Karpas-422 (cell line): ENCODE data around the gene TEX44. TPM values are rescaled to one million over a fixed set of nuclear protein-coding genes. Genes with fewer than 3 reads are reported as not detected.
"Not testable (repeated sequence)": the region's sequence is repeated elsewhere in the genome, so short reads cannot be mapped to it uniquely, and the experiment has no call there.

Experiments
- DNase-seq: peaks from one replicate; pipeline ENCODE4 v3.0.0-alpha.2; 2015
- H2AFZ ChIP-seq: fragments of 200-600 bp; sonication (generic); 2 replicates; pipeline ENCODE4 v1.6.1; 2014; ENCODE audit warnings: antibody characterized with exemption, low read length, mixed read lengths
- H3K27ac ChIP-seq: fragments of 200-600 bp; sonication (generic); 2 replicates; pipeline ENCODE4 v1.5.1; 2014; ENCODE audit warnings: mild to moderate bottlenecking, low read length, moderate library complexity
- H3K27me3 ChIP-seq: fragments of 200-600 bp; sonication (generic); 2 replicates; pipeline ENCODE4 v1.6.1; 2014; ENCODE audit warnings: low read length, mixed read lengths
- H3K36me3 ChIP-seq: fragments of 200-600 bp; sonication (generic); 2 replicates; pipeline ENCODE4 v1.6.1; 2014; ENCODE audit warnings: low read length, mixed read lengths; ENCODE audit not compliant: insufficient read depth
- H3K4me1 ChIP-seq: fragments of 200-600 bp; sonication (generic); 2 replicates; pipeline ENCODE4 v1.6.1; 2014; ENCODE audit warnings: mild to moderate bottlenecking, low read length, mixed read lengths
- H3K4me2 ChIP-seq: fragments of 200-600 bp; sonication (generic); 2 replicates; pipeline ENCODE4 v1.6.1; 2014; ENCODE audit warnings: low read length, low read depth, mild to moderate bottlenecking; ENCODE audit not compliant: poor library complexity, severe bottlenecking
- H3K4me3 ChIP-seq: fragments of 200-600 bp; sonication (generic); 2 replicates; pipeline ENCODE4 v1.5.1; 2014; ENCODE audit warnings: mild to moderate bottlenecking, antibody characterized with exemption, low read length, mixed read lengths
- H3K79me2 ChIP-seq: fragments of 200-600 bp; sonication (generic); 2 replicates; pipeline ENCODE4 v1.6.1; 2014; ENCODE audit warnings: mild to moderate bottlenecking, low read length, mixed read lengths
- H3K9ac ChIP-seq: fragments of 200-600 bp; sonication (generic); 2 replicates; pipeline ENCODE4 v1.6.0; 2014; ENCODE audit warnings: low read length
- H3K9me2 ChIP-seq: fragments of 200-600 bp; sonication (generic), shearing (Covaris generic); replicated peaks from 2 replicates; pipeline ENCODE4 v1.6.0; 2014; ENCODE audit warnings: mild to moderate bottlenecking, low read length, moderate library complexity; ENCODE audit not compliant: insufficient read depth
- H3K9me3 ChIP-seq: fragments of 300-700, 200-600 bp; sonication (generic); 2 replicates; pipeline ENCODE4 v1.6.1; 2014; ENCODE audit warnings: low read length, mixed read lengths
- H4K20me1 ChIP-seq: fragments of 200-600 bp; sonication (generic); 2 replicates; pipeline ENCODE4 v1.6.1; 2014; ENCODE audit warnings: mild to moderate bottlenecking, antibody characterized with exemption, low read length, low read depth; ENCODE audit not compliant: insufficient read depth
- total RNA-seq: library from RNA; depleted of rRNA; stranded (reverse); fragments of >200 nt; shearing (Covaris generic); gene quantifications from 2 replicates; pipeline ENCODE4 v1.2.3, GENCODE V29; 2014; ENCODE audit warnings: low replicate concordance

Gene TEX44
- total RNA-seq, 1 experiment from 2014 or later: not detected

DNA sequence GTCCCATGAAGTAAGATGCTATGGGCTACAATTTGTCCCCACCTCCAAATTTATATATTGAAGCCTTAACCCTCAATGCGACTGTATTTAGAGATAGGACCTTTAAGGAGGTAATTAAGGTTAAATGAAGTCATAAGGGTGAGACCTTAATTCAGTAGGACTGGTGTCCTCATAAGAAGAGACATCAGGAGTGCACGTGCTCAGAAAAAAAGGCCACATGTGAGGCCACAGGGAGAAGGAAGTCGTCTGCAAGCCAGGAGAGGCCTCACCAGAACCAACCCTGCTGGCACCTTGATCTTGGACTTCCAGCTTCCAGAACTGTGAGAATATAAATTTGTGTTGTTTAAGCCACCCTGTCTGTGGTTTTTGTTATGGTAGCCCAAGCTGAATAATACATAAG, 25.5 kb upstream of the TEX44 start:
- Histone ChIP-seq H2AFZ (no peak overlapping the region), H4K20me1 (no peaks in the 10 kb centered on the region), H3K36me3 (no peaks in the 10 kb centered on the region), H3K9me2 (no peaks in the 10 kb centered on the region), H3K9me3 (no peaks in the 10 kb centered on the region), H3K27me3 (no peaks in the 10 kb centered on the region), H3K9ac (no peak overlapping the region), H3K4me2 (no peak overlapping the region), H3K4me3 (no peak overlapping the region), H3K27ac (no peak overlapping the region), H3K79me2 (no peaks in the 10 kb centered on the region), H3K4me1 (peaks cover 12% of the 10 kb centered on the region)
- no peak for DNase-seq

DNA sequence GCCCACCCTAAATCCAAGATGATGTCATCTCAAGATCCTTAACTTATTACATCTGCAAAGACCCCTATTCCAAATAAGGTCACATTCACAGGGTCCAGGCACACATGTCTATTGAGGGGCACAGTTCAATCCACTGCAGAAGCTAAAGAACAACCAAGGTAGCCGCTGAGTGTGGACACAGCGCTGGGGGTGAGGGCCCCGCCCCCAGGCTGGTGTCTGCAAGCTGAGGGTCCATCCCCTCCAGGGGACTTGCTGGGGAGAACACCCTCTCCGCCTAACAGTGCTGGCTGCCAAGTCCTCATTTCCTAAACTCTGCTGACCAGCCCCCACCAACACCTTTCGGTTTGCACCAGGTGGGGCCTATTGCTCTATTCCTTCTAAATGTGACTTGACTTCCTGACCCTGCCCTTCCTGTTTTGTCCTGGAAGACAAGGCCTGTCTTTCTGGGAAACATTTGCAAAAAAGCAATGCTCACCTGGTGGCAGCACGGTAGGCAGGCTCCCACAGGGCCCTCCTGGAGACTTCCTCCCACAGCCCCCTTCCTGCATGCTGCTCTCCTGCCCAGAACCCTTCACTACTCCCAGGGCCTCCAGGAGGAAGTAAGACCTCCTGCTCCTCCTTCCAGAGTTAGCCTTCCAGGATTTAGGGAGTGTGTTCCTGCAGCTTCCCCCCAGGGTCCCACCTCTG, 24.4 kb upstream of the TEX44 start:
- Histone ChIP-seq H3K4me3 (no peak overlapping the region), H3K9me3 (no peaks in the 10 kb centered on the region), H3K4me2 (no peak overlapping the region), H3K9ac (no peak overlapping the region; the same call in 1 of the 2 replicates), H3K4me1 (peaks cover 15% of the 10 kb centered on the region), H4K20me1 (no peaks in the 10 kb centered on the region), H3K27ac (no peak overlapping the region), H2AFZ (no peak overlapping the region), H3K79me2 (no peaks in the 10 kb centered on the region), H3K36me3 (no peaks in the 10 kb centered on the region), H3K9me2 (no peaks in the 10 kb centered on the region), H3K27me3 (no peaks in the 10 kb centered on the region)
- DNase-seq: no peak

DNA sequence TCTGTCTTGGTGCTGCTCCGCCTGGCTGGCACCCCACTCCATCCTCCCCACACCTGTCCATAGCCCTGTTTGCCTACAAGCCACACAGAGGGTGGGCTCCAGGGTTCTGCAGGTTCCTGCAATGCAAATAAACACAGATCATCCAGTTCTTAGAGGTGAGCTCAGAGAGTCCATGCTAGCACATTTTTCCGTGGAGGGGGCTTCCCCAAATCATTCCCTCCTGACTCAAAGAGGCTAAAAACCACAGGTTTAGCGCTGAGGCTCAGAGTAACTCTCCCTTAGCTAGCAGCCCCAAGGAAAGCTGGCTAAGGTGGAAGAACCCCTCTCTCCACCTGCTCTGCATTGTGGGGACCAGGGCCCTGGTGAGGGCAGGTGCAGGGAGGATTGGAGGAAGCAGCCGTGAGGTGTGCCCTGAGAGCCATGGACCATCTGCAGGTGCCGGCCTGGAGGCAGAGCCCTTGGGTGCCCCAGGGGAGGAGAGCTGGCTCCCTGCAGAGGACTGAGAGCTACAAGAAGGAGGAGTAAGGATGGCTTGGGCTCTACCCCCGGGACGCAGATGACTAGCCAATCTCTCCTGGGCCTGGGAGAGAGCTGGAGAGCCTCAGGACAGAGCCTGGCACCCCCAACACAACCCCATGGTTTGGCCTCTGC, 23.8 kb upstream of the TEX44 start:
- Histone ChIP-seq H3K79me2 (no peaks in the 10 kb centered on the region), H2AFZ (no peak overlapping the region)

DNA sequence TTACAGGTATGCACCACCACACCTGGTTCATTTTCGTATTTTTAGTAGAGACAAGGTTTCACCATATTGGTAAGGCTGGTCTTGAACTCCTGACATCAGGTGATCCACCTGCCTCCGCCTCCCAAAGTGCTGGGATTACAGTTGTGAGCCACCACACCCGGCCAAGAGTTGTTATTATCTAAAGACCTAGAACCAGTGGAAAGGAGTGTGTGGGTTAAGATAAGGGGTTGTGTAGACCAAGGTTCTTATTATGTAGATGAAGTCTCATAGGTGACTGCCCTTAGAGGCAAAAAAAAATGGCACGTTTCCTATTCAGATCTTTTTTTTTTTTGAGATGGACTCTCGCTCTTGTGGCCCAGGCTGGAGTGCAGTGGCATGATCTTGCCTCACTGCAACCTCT, 21.7 kb upstream of the TEX44 start:
- not testable (repeated sequence) for H3K36me3 ChIP-seq, H3K27me3 ChIP-seq, DNase-seq, H3K79me2 ChIP-seq, H2AFZ ChIP-seq, H3K4me2 ChIP-seq, H4K20me1 ChIP-seq, H3K4me3 ChIP-seq, H3K9me2 ChIP-seq, H3K9me3 ChIP-seq, H3K9ac ChIP-seq, H3K27ac ChIP-seq
- H3K4me1 ChIP-seq: peaks cover 15% of the 10 kb centered on the region

More for the DNA sequence above, 23.8 kb upstream of the TEX44 start:
- no peak for DNase-seq
- Histone ChIP-seq H3K27ac (no peak overlapping the region), H3K4me3 (no peak overlapping the region), H3K9me2 (no peaks in the 10 kb centered on the region), H3K9ac (no peak overlapping the region; the same call in 1 of the 2 replicates), H3K4me2 (no peak overlapping the region), H3K36me3 (no peaks in the 10 kb centered on the region), H3K9me3 (no peaks in the 10 kb centered on the region), H3K4me1 (peaks cover 15% of the 10 kb centered on the region), H4K20me1 (no peaks in the 10 kb centered on the region), H3K27me3 (no peaks in the 10 kb centered on the region)

DNA sequence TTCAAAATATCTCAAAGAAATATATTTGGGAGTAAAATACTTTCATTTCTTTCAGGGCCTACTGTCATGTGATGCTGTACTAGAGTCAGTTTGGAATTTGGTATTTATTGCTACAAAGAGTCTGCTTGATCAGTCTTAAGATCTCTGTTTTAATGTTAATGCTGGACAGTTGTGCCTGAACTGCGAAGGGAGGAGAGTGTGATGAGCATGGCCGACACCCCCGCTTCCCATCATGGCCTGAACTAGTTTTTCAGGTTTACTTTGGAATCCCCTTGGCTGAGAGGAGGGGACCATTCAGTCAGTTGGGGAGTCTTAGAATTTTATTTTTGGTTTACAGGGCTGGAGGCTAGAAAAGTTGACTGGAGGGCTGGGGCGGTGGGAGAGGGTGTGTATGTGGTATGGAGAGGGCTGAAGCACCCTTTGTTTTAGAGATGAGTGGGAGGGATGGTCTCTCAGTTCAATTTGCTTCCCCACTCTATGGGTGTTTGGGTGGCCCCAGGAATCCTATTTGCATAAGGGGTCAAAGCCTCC, 20.9 kb upstream of the TEX44 start:
- Histone ChIP-seq H3K4me1 (peaks cover 15% of the 10 kb centered on the region), H4K20me1 (no peaks in the 10 kb centered on the region), H3K9me3 (no peaks in the 10 kb centered on the region), H3K27ac (no peak overlapping the region), H3K9me2 (no peaks in the 10 kb centered on the region), H3K79me2 (no peaks in the 10 kb centered on the region), H3K36me3 (no peaks in the 10 kb centered on the region), H3K27me3 (no peaks in the 10 kb centered on the region), H3K9ac (no peak overlapping the region), H3K4me2 (no peak overlapping the region), H2AFZ (no peak overlapping the region), H3K4me3 (no peak overlapping the region)
- DNase-seq: no peak

DNA sequence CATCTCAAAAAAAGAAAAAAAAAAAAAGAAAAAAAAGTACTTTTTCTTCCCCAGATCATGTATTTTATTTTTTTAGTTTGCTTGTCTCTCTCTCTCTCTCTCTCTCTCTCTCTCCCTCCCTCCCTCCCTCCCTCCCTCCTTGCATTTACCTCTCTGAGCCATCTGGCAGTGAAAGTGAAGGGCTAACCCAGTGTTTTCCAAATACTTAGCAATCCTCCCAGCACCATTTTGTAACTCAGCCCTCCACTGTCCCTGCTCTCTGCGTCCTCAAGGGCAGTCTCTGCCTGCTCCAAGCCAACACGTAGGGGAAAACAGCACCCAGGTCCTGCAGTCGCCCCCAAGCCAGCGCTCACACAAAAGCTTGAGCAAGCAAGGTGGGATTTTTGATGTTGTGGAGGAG, 19.6 kb upstream of the TEX44 start:
- Histone ChIP-seq H3K36me3 (no peaks in the 10 kb centered on the region), H3K79me2 (no peaks in the 10 kb centered on the region), H3K27ac (no peak overlapping the region), H3K27me3 (no peaks in the 10 kb centered on the region), H3K9me2 (no peaks in the 10 kb centered on the region), H4K20me1 (no peaks in the 10 kb centered on the region), H3K9ac (no peak overlapping the region), H2AFZ (no peak overlapping the region), H3K4me3 (no peak overlapping the region), H3K9me3 (no peaks in the 10 kb centered on the region), H3K4me2 (no peak overlapping the region), H3K4me1 (peaks cover 15% of the 10 kb centered on the region)
- DNase-seq: no peak

DNA sequence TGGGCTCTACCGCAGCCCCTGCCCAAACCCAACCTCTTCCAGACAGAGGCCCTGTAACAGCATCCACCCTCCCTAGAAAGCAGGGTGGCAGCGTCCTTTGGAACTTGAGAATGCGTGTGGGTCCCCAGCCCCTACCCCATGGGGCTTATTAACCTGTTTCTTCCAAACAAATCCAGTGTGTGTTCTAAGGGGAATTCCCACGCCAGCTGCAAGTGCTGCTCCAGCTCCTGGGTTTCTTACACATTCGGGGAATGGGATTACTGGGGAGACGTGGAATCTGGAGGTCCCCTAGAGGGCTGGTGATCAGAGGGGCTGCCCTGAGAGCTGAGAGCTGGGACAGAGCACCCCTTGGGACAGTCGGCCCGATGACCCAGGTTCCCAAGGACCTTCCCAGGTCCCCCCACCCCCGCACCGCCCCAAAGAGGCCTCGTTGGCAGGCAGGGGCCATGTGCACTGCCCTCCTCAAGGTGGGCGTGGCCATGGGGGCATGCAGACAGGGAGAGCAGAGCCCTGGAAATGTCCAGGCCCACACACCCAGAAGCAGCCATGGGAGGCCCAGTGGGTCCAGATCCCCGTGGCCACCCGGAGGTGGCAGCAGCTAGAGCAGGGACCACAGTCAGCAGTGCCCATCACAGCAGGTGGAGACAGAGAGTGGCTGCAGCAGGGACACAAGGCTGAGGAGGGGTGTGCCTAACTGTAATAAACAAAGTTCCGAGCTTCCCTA, 18.8 kb upstream of the TEX44 start:
- Histone ChIP-seq H3K36me3 (no peaks in the 10 kb centered on the region), H3K4me1 (peaks cover 9% of the 10 kb centered on the region), H3K9me3 (no peaks in the 10 kb centered on the region), H3K9me2 (no peaks in the 10 kb centered on the region), H3K4me2 (no peak overlapping the region), H2AFZ (no peak overlapping the region), H3K9ac (no peak overlapping the region), H3K4me3 (no peak overlapping the region), H3K79me2 (no peaks in the 10 kb centered on the region), H3K27me3 (no peaks in the 10 kb centered on the region), H3K27ac (no peak overlapping the region), H4K20me1 (no peaks in the 10 kb centered on the region)
- no peak for DNase-seq

DNA sequence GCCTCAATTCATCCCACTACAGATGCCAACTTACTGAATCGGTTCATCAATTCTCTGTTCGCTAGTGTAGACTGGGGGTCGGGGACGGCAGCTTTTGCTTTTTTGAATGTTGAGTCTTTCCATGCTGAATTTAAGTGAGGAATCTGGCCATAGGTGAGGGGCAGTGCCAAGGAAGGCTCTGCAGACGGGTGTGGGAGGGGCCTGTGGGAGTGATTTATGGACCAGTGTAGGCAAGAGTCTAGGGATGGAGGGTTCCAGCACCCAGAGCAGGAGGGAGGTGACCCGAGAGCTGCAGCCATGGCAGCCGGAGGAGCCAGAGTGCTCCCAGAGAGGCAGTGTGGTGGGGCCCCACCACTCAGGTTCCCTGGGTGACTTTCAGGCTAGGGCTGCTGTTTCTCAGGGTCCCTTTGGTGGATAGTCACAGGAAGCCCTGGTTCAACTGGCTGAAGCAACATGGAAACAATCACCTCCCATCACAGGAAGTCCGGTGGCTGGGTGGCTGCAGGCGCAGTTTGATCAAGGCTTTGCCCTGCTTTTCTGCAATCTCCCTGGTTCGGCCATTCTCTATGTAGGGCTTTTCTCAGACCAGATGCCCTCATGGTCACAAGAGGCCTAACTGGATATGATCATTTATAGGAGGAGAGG, 16.9 kb upstream of the TEX44 start:
- H3K9me2 ChIP-seq: no peaks in the 10 kb centered on the region
- H3K9me3 ChIP-seq: no peaks in the 10 kb centered on the region
- no peak overlapping the region for H2AFZ ChIP-seq
- H3K27me3 ChIP-seq: no peaks in the 10 kb centered on the region
- H3K27ac ChIP-seq: no peak overlapping the region
- H3K9ac ChIP-seq: no peak overlapping the region
- H4K20me1 ChIP-seq: no peaks in the 10 kb centered on the region
- no peak overlapping the region for H3K4me3 ChIP-seq
- peaks cover 5% of the 10 kb centered on the region for H3K4me1 ChIP-seq
- DNase-seq: no peak
- no peak overlapping the region for H3K4me2 ChIP-seq
- H3K36me3 ChIP-seq: no peaks in the 10 kb centered on the region
- no peaks in the 10 kb centered on the region for H3K79me2 ChIP-seq
